ENCODE data around the gene SPRING1. TPM values are rescaled to one million over a fixed set of nuclear protein-coding genes. Genes with fewer than 3 reads are reported as not detected.

Gene SPRING1
- total and polyA plus RNA-seq, 10 donors = 8.8 to 43.8 (median 23.7) TPM

GRCh38 chr12:116689979-116690744 lies 47.7 kb downstream of the SPRING1 start:
- H3K27me3 ChIP-seq (replicated peaks in 1 of 7) = peaks cover 0 to 54% (median 17%) of the 10 kb centered on the region in 7 donors
- WGBS, 5 donors = 63 to 77% (median 72%) methylated on average over 8 of the region's 8 CpGs
- H3K4me3 ChIP-seq = no peak overlapping the region
- H3K4me1 ChIP-seq = peaks cover 0 to 39% (median 17%) of the 10 kb centered on the region in 6 donors
- H3K36me3 ChIP-seq = no peaks in the 10 kb centered on the region
- TF ChIP-seq POLR2AphosphoS5 (IDR thresholded peaks at IDR 0.05) (no peak), CTCF (IDR thresholded peaks at IDR 0.05 in 8 of 11, conservative IDR thresholded peaks at IDR 0.05 in 3 of 11) (no peak), POLR2A (IDR thresholded peaks at IDR 0.05) (no peak)
- DNase-seq = no peak
- H3K27ac ChIP-seq = no peak overlapping the region
- H3K9me3 ChIP-seq = no peaks in the 10 kb centered on the region
- intact Hi-C loops (cut with DNase I; ENCODE audit: low total_unique reads) = loop anchor here (10.0 kb wide), 1 partner anchor 705 kb away; no protein-coding TSS in a partner anchor

GRCh38 chr12:116689521-116689920 lies 48.3 kb downstream of the SPRING1 start:
- H3K4me3 ChIP-seq = no peak overlapping the region
- no peaks in the 10 kb centered on the region for H3K36me3 ChIP-seq
- 33 to 60% (median 36%) methylated on average over 5 of the region's 5 CpGs for WGBS, 5 donors

More at GRCh38 chr12:116689521-116689920, 48.3 kb downstream of the SPRING1 start:
- H3K27me3 ChIP-seq (replicated peaks in 1 of 7) = peaks cover 0 to 47% (median 14%) of the 10 kb centered on the region in 7 donors
- H3K9me3 ChIP-seq = no peaks in the 10 kb centered on the region
- no peak overlapping the region for H3K27ac ChIP-seq
- intact Hi-C loops (cut with DNase I; ENCODE audit: low total_unique reads) = no loop called here
- DNase-seq = no peak
- peaks cover 0 to 32% (median 17%) of the 10 kb centered on the region in 6 donors for H3K4me1 ChIP-seq
- TF ChIP-seq CTCF (IDR thresholded peaks at IDR 0.05 in 8 of 11, conservative IDR thresholded peaks at IDR 0.05 in 3 of 11) = no peak
- TF ChIP-seq POLR2AphosphoS5 (IDR thresholded peaks at IDR 0.05) = no peak
- no peak for TF ChIP-seq POLR2A (IDR thresholded peaks at IDR 0.05)

Small RNAs within 50 kb of the gene (small RNA-seq; reads per million reads assigned to genes)
- 0 reads per million in 4 donors for gene RNU6-558P

Other genes starting within 250 kb of the SPRING1 start
- gene MAP1LC3B2, start 178.7 kb downstream of the SPRING1 start, total RNA-seq = 1 to 10 TPM; 1.4 to 3.0 (median 2.1) TPM
- gene MAP1LC3B2, start 178.7 kb downstream of the SPRING1 start, polyA plus RNA-seq = 1 to 10 TPM in 2 of 3 donors, under 1 TPM in 1; 0.86 to 1.4 (median 1.2) TPM
- 1 to 10 TPM; 3.0 to 6.0 (median 4.4) TPM for gene RNFT2, start 246 bp upstream of the SPRING1 start, total RNA-seq
- 1 to 10 TPM; 1.9 to 3.9 (median 3.5) TPM for gene RNFT2, start 246 bp upstream of the SPRING1 start, polyA plus RNA-seq
- under 1 TPM in 6 of 7 donors, not detected in 1; 0.13 to 0.58 (median 0.40) TPM for gene HRK, start 143.4 kb upstream of the SPRING1 start, total RNA-seq
- under 1 TPM; 0.07 to 0.76 (median 0.13) TPM for gene HRK, start 143.4 kb upstream of the SPRING1 start, polyA plus RNA-seq
- 10 to 100 TPM; 10.5 to 17.3 (median 14.0) TPM for gene FBXW8, start 172.9 kb upstream of the SPRING1 start, total RNA-seq
- gene FBXW8, start 172.9 kb upstream of the SPRING1 start, polyA plus RNA-seq = 1 to 10 TPM; 2.2 to 4.2 (median 3.6) TPM